ENCODE data around the gene DRG2.
A peak's percentile ranks its signal among the peaks of the same experiment; 100 is the strongest.

The DRG2 gene, protein sequence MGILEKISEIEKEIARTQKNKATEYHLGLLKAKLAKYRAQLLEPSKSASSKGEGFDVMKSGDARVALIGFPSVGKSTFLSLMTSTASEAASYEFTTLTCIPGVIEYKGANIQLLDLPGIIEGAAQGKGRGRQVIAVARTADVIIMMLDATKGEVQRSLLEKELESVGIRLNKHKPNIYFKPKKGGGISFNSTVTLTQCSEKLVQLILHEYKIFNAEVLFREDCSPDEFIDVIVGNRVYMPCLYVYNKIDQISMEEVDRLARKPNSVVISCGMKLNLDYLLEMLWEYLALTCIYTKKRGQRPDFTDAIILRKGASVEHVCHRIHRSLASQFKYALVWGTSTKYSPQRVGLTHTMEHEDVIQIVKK

DNA sequence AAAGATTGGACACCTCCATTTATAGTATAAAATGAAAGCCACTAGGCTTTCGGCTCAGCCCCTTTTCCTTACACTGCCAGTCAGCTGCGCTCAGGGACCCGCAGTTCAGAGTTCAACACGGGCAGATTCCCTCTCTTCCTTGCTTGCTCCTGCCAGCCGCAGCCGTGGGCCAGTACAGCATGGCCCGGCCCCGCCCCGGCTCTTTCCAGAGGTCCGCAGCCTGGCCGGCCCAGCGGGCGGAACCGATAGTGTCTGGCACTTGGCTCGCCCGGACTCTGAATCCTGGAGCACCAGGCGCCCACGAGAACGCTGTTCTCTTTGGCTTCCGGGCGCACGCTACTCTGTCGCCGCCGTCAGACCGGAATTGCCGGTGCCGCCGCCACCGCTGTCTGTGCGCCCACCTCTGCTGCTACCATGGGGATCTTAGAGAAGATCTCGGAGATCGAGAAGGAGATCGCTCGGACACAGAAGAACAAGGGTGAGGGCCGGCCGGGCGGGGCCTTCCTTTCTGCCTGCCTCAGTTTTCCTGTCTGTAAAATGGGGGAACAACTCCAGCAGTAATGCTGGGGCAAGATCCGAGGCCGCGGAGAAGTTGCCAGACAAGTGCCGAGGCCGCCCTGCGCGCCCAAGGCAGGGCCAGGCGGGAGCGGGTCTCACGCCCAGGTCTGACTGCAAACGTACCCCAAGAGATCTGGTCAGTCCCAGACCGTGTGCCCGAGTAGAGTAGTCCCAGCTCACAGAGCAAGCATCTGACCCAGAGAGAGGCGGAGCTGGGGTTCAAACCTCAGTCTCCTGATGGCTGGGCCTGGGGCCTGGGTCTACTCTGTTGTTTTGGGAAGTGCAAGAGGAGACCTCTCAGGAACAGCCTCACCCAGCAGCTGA lies at the start of gene DRG2:
Gene DRG2, plus strand, starts transcription at position 339 of the 882 bp plus-strand sequence. Its CDS starts 76 bp downstream, at position 415.
- peak; percentile 93 for DNase-seq (ENCODE audit: low spot score)

DNA sequence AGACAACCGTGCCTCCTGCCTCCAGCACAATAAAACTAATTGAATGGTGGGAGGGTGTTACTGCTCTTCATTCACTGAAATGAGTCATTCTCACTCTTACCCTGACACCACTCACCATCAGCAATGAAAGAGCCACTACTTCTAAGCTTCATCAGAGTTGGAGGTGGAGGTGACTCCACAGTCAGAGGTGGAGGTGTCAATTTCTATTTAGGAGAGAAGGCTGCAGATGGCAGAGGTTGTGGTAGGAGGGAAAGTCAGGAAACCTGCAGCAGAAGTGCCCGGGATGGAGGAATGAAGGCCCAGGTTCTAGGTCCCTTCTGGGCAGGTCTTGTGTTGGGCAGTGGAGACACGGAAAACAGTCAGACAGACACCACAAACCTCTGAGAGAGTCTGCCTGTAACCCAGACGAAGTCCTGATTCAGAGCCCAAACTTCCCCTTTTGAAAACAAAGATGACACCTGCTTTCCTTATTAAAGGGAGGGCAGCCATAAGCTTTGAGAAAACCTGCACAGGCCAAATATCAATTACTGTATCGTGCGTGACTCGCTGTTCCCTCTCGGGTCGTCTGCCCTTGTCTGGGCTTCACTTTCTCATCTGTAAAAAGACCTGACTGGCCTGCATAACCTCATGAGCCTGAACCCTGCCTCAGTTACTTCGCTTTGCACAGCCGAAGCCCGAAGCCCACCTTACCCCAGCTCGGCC lies 49.4 kb upstream of the DRG2 start:
- no peak for DNase-seq (ENCODE audit: low spot score)

DNA sequence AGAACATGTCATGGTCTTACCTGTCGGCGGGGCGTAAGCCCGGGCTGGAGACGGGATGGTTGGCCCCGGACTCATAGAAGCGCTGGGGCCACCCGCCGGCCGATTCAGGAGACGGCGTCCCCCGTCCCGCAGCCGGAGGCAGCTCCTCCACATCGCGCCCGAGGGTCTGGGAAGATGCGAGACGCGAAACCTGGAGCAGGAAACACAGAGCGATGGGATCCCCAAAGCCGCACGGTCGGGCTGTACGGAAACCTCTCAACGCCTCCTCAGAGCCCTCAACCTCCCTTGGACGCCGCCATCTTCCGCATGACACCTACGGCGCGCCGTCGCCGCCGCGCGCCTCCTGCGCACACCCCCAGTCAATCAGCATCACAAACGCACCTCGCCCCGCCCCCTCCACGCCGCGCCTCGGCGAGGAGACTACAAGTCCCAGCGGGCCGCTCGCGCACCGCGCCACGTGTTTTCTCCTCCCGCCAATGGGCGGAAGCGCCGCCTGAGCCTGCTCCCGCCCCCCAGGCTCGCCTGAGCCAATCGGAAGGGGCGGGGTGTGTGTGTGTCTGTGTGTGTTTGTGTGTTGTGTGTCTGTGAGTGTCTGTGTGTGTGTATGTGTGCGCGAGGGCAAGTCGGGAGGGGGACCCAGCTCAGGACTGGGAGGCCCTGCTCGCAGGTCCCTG lies 48.8 kb upstream of the DRG2 start, which contains the start of the genes ATPAF2 and GID4:
Gene ATPAF2, minus strand, starts transcription at position 308 of the 674 bp plus-strand sequence. Its CDS starts 155 bp downstream, at position 153.
Gene GID4, plus strand, starts transcription at position 548 of the 674 bp plus-strand sequence. Its CDS starts 57 bp downstream, at position 605.
- DNase-seq (ENCODE audit: low spot score), result peak; percentile 98

DNA sequence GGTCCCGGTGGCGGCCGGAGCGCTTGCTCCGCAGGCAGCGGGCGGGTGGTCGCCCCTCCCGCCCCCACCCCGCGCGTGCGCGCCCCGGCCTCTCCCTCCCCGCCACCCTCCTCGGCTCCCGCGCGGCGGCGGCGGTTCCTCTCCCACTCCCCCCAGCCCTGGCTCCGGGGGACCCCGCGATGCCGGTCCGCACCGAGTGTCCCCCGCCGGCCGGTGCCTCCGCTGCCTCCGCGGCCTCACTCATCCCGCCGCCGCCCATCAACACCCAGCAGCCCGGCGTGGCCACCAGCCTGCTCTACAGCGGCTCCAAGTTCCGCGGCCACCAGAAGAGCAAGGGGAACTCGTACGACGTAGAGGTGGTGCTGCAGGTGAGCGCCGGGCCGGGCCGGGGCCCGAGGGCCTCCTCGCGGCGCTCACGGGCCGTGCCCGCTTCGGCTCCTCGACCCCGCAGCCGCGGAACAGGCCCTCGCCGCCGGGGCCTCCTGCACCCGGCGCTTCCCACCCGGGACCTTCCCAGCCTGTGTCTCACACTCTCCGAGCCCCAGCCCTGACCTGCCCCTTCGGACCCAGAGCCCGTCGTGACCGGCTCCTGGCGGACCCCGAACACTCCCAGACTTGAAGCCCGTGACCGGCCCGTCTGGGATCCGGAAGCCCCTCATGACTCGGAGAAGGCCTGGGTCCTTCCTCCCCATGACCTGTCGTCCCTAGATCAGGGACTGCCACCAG lies 48.0 kb upstream of the DRG2 start:
- peak; percentile 41 for DNase-seq (ENCODE audit: low spot score)

DNA sequence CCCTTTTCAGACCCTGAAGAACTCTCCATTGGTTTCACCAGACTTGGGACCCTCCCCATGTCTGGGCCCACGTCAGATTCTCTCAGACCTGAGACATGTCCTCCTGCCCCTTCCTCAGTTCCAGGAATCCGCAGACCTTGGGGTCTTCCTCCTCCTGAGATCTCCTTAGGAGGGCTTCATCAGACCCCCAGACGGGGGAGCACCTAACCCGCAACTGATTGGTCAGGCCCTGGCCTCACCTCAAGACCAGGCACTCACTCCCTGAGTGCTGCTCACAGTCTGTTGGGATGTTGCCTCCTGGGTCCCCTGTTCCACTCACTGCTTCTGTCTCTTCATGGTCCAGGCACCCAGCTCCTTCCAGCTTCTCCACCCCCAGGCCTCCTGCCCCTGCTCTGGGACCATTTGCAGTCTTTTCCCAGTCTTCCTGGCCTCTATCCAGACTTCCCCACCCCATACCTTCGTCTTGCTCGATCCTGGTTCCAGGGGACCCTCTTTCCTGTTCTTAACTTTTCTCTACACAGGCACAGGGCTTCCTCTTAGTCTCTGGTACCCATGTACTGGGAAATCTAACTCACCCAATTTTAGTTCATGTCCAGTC lies 47.4 kb upstream of the DRG2 start:
- DNase-seq (ENCODE audit: low spot score), result no peak

DNA sequence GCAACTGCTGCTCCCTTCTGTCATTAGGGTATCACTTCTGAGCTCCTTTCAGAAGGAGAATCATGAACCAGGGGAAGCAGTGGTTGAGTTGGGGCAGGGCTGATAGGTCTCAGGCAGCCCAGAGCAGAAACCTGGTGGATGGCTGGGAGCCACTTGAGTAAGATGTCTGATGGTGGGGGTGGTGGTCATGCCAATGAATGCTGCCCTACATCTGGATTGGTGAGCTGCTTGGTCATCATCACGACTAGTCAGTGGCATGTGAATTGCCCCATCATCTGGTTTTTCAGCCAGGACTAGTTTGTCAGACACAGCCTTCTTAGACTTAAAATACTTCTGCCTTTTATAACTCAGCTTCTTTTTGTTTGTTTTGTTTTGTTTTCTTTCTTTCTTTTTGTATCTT lies 46.0 kb upstream of the DRG2 start:
- peak; percentile 29 for DNase-seq (ENCODE audit: low spot score)

DNA sequence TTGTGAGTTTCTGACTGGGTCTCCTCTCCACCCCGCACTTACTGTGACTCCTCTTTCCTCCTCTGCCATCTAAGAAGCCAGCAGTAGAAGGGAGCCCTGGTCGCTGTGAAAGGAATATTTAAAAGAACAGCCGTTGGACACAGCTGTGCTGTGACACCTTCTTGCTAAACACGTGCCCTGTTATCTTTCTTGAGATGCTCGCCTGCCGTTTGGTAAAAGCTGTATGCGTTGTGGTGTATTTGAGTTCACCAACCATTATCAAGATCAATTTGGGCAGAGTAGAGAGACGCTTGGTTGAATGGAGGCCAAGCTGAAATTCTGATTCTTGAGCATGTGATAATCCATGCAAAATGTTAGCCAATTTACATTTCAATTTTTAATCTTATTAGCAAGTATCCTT lies 44.8 kb upstream of the DRG2 start:
- DNase-seq (ENCODE audit: low spot score), result no peak

DNA sequence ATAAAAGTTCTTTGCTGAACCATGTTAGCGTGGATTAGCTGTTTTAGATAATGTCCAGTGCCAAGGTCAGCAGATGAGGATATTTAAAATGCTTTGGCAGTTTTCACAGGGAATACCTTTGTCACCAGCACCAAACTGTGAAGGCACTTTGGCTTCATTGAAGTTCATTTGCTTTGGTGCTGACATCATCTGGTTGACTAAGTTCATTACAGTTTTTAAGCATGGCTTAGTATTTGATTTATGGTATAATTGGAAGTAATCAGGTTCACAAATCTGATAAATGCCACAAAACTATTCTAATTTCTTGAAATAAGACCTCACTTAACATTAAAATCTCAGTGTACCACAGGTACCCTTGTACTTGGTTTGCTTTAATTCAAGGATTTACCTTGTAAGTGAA lies 44.3 kb upstream of the DRG2 start:
- DNase-seq (ENCODE audit: low spot score), result no peak

DNA sequence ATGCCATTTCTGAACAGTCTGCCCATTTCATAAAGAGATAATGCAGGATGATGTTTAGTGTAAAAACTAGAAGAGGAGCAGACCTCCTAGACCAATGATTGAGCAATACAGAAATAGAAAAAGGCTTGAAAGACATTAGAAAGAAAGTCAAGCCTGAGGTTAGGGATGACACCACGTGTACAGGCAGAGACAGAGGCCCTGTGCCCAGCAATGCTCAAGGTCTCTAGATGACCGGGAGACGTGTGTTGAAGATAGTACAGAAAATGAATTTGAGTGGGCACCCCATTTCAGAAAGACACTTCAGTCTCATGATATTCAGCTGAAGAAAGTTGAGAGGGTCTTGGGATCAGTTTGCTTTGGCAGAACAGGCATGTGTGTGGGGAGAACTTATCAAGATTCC lies 43.1 kb upstream of the DRG2 start:
- no peak for DNase-seq (ENCODE audit: low spot score)

DNA sequence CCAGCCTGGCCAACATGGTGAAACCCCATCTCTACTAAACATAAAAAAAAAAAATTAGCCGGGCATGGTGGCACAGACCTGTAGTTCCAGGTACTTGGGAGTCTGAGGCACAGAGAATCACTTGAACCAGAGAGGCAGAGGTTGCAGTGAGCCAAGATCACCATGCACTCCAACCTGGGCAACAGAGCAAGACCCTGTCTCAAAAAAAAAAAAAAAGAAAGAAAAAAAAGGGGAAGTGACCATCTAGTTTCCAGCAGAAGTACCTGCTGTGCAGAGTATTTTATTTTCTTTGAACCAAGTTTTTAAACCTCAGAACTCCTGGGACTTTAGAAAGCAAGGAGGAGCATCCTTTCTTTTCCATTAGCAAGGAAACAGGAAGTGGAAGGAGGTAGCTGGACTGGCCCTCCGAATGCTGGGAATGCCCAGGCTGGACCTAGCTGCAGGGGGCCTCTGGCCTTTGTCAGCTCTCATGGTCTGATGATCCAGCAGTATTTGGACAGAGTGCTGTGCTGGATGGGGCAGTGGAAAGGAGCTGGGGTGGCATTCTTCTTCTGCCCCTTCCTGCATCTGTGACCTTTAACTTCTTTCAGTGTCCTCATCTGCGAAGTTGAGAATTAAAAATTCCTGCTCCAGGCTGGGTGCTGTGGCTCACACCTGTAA lies 41.9 kb upstream of the DRG2 start:
- no peak for DNase-seq (ENCODE audit: low spot score)

DNA sequence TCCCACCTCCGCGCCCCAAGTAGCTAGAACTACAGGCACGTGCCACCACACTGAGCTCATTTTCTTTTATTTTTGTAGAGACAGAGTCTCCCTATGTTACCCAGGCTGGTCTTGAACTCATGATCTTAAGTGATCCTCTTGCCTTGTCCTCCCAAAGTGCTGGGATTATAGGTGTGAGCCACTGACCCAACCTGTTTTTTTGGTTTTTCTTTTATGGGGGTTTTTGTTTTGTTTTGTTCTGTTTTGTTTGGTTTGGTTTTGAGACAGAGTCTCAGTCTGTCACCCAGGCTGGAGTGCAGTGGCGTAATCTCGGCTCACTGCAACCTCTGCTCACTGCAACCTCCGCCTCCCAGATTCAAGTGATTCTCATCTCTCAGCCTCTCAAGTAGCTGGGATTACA lies 32.2 kb upstream of the DRG2 start:
- DNase-seq (ENCODE audit: low spot score), result no peak

DNA sequence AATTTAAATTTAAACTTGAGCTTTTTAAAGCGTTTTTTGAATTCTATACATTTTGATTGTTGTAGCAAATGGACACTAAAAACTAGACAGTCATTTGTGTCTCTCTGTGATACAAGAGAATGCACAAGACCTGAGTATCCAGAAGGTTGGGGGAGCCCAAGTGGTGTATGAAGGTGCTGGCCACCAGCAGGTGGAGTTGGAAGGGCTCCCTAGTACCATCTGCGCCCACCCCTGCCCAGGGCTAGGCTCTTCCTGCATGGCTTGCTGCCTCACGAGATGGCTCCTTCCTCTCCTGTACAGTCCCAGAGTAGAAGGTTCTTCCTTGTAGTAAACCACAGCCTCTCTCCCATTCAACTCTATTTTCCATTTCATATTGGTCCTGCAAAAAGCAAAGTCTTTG lies 31.5 kb upstream of the DRG2 start:
- DNase-seq (ENCODE audit: low spot score), result no peak

DNA sequence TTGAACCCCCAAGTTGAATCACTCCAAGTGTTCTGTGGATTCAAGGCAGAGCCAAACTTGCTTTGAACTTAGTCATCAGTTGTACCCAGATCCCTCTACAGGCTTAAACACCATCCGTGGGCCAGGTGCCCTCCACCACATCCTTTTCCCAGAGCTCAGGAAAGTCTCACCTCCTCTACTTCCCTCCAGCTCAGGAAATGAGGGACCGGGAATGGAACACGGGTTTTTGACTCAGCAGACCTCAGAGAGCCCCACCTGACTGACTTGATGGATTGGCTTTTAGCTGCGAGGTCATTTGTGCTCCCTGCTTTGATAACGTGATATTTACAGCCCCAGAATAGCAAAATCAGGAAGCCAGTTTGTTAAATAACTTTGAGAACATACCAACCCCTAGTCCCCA lies 28.5 kb upstream of the DRG2 start:
- no peak for DNase-seq (ENCODE audit: low spot score)

DNA sequence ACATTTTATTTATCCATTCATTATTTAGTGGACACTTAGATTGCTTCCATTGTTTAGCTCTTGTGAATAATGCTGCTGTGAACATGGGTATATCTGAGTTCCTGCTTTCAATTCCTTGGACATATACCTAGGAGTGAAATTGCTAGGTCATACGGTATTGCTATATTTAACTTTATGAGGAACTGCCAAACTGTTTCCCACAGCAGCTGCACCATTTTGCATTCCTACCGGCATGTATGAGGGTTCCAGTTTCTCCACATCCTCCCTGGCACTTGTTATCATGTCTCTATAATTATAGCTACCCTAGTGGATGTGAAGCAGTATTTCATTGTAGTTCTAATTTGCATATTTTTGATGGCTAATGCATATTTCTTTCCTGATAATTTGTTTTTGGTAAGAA lies 23.7 kb upstream of the DRG2 start:
- DNase-seq (ENCODE audit: low spot score), result no peak

DNA sequence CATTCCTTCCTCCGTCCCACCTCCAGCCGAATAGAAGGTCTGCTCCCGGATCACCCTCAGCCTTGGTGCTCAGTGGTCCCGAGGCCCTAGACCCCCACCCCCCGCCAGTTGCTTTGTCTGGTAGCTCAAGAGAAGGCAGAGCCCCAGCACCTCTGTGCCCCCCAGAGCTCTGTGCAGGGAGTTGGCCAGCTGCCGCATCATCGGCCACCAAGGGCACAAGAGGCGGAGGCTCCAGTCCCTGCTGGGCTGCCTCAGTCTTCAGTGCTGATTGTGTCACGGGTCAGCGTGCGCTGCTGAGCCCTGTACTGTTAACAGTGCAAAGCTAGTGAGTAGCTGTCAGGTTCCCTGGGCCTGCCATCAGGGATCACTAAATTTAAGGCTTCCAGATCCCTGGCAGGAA lies 22.2 kb upstream of the DRG2 start:
- no peak for DNase-seq (ENCODE audit: low spot score)

DNA sequence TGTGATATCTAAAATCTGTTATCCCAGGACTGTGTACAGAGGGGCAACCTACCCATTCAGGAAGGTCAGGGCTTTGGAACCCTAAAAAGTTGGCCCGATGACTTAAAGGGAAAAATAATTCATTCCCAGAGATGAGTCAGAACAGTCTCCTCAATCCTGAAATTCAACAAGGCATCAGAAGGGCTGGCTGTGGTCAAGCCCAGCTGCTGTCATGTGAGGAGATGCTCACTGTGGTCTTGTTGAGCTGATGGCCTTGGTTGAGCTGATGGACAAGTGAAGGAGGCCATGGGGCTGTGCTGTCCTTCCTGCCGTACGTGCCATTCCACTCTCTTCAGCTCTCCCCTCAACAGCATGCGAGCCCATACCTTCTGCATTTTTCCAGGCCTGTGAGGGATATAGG lies 20.9 kb upstream of the DRG2 start:
- DNase-seq (ENCODE audit: low spot score), result no peak

DNA sequence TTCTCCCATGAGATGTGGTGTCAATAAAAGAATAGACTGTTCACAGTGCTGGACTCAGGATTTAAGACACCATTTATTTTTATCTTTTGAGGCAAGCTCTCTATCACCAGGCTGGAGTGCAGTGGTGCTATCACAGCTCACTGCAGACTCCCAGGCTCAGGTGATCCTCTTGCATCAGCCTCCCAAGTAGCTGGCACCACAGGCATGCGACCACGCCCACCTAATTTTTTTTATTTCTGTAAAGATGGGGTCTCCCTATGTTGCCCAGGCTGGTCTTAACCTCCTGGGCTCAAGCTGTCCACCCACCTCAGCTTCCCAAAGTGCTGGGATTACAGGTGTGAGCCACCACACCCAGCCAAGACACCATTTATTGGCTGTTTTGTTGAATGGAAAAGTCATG lies 18.6 kb upstream of the DRG2 start:
- DNase-seq (ENCODE audit: low spot score), result no peak

DNA sequence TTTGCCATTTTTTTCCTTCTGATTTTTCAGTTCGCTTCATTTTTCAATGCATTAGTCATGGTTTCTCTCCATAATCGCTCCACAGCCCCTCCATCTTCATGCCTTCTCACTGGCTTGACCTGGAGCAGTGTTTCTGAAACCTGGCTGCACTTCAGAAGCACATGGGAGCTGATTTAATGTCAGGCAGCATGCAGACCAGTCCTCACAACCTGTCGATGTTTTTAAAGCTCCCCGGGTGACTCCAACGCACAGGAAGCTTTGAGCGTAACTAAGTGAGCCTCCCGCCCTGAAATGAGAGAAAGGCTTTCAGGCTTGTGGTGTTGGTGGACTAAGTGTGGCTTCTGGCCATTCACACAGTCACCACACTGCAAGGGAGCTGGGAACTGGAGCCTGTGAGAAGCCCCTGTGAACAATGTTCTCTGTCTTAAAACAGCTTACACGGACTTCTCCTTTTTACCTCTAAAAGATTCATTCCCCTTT lies 16.8 kb upstream of the DRG2 start:
- peak; percentile 47 for DNase-seq (ENCODE audit: low spot score)

DNA sequence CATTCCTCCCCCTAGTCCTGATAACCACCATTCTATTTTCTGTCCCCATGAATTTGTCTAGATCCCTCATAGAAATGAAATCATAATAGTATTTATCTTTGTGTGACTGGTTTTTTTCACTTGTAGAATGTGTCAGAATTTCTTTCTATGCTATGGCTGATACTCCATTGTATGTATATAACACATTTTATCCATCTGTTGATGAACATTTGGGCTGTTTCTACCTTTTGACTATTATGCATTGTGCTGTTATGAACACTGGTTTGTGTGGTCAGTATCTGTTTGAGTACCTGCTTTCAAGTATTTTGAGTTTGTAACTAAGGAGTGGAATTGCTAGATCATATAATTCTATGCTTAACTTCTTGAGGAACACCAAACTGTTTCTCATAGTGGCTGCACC lies 16.0 kb upstream of the DRG2 start:
- no peak for DNase-seq (ENCODE audit: low spot score)

Data from hepatic stellate cell (primary cell).